Measurements from ENCODE around the gene C22orf42. TPM values are rescaled to one million over a fixed set of nuclear protein-coding genes. Genes with fewer than 3 reads are reported as not detected.

The C22orf42 gene
- total RNA-seq, 2 experiments from 2014 or later, result not detected

DNA sequence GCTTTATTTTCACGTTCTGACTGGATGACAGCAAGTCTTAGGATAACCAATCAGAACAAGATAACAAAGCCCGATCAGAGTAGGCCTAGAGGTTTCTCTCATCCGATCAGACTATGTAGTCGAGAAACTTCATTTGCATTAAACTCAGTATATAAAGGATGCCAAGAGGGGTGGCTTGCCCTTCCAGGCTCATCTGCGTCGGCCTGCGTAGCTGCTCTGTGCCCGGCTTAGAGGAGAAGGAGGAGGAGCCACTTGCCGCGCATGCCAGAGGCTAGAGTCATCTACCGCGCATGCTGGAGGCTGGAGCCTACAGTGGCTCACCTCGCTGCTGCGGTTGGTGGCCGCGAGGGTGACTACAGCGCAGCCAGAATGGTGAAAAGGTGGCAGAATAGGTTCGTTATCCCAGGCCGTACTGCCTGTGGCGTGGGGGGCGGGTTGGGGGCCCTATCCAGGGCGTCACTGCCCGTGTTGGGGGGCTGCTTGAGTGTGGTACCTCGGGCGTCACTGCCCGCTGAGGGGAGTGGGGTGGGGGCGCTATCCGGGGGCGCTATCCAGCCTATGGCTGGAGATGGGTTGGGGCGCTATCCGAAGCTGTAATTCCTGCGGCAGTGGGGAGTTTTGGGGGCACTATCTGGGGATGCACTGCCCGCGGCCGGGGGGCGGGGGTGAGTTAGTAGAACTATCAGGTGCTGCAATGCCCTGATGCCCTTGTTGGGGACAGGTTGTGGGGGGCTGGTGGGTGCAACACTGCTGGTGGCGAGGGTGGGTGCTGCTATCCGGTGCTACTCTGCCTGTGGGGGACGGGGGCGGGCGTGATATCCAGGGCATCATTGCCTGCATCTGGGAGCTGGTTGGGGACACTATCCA is 46.0 kb upstream of the C22orf42 start, which contains the start of gene RFPL2:
TSS of gene RFPL2 (minus strand) at position 218 of the 867 bp plus-strand sequence. CDS start 2,622 bp downstream, outside the sequence.
- H3K27ac Mint-ChIP-seq, result peak within 1 kb of the TSS; percentile 85
- H3K4me1 ChIP-seq (ENCODE audit: insufficient read depth, low read length), result peaks cover 66% of the 10 kb centered on the region

DNA sequence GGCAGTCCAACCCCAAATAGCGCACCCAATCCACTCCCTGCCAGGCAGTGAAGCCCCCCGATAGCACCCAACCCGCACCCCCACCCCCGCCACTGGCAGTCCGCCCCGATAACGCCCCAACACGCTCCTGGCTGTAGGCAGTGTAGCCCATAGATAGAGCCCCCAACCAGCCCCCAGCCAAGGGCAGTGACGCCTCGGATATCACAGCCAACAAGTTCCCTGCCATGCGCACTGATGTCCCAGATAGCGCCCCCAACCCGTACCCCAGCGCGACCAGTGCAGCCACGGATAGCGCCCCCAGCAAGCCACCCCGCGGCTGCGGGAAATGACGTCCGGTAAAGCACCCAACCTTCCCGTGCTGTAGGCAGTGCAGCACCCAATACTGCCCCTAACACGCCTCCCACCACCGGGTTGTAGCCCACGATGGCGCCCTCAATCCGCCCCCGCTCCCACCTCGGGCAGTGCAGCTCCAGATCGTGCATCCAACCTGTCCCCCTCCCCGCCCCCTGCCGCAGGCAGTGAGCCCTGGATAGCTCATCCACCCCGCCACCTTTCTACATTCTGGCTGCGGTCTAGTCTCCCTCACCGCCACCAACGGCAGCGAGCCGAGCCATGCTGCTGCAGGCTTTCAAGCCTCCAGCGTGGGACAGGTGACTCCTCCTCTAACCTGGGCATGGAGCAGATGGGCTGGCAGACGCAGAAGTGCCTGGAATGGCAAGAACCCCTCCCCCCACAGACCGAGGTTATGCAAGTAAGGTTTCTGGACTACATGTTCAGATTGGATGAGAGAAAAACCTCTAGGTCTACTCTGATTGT is 45.1 kb upstream of the C22orf42 start:
- Histone ChIP-seq H3K27ac (ENCODE audit: low read depth in 1 of 2, low read length in 2 of 2) (no peak overlapping the region), H3K4me1 (ENCODE audit: insufficient read depth, low read length) (peaks cover 70% of the 10 kb centered on the region), H3K4me3 (ENCODE audit: low read length) (peak overlapping the region; percentile 58), H3K27me3 (ENCODE audit: control insufficient read depth in 1 of 2, insufficient read depth in 2 of 2, low read length in 2 of 2) (peaks cover 9% of the 10 kb centered on the region in 2 experiments), H3K36me3 (ENCODE audit: insufficient read depth, low read length) (no peaks in the 10 kb centered on the region), H3K9me3 (ENCODE audit: control insufficient read depth in 1 of 2, insufficient read depth in 1 of 2, low read length in 2 of 2) (peaks cover 0 to 3% of the 10 kb centered on the region in 2 experiments)
- ChIA-PET CTCF (no interaction called here), POLR2A (no interaction called here)
- no peaks in the 10 kb centered on the region for H3K36me3 Mint-ChIP-seq (ENCODE audit: low read depth)
- H3K4me3 Mint-ChIP-seq, result peak overlapping the region; percentile 89
- peak in 5 of 14 experiments; percentile 10 to 54 (median 34) for DNase-seq
- no peaks in the 10 kb centered on the region for H3K9me3 Mint-ChIP-seq
- peak; percentile 33 for ATAC-seq (ENCODE audit: poor library complexity)
- TF ChIP-seq, protein P1, sequence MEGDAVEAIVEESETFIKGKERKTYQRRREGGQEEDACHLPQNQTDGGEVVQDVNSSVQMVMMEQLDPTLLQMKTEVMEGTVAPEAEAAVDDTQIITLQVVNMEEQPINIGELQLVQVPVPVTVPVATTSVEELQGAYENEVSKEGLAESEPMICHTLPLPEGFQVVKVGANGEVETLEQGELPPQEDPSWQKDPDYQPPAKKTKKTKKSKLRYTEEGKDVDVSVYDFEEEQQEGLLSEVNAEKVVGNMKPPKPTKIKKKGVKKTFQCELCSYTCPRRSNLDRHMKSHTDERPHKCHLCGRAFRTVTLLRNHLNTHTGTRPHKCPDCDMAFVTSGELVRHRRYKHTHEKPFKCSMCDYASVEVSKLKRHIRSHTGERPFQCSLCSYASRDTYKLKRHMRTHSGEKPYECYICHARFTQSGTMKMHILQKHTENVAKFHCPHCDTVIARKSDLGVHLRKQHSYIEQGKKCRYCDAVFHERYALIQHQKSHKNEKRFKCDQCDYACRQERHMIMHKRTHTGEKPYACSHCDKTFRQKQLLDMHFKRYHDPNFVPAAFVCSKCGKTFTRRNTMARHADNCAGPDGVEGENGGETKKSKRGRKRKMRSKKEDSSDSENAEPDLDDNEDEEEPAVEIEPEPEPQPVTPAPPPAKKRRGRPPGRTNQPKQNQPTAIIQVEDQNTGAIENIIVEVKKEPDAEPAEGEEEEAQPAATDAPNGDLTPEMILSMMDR (IDR thresholded peaks at IDR 0.05), result no peak
- intact Hi-C loops (cut with DNase I, micrococcal nuclease), result loop anchor here in 1 of 2 experiments (5.0 kb wide), 2 partner anchors 63 to 268 kb away; partner anchors contain the start of gene FBXO7
- H3K4me1 Mint-ChIP-seq (ENCODE audit: low read depth), result peaks cover 54% of the 10 kb centered on the region
- H3K27me3 Mint-ChIP-seq, result peaks cover 33% of the 10 kb centered on the region
- H3K27ac Mint-ChIP-seq, result peak overlapping the region; percentile 85

More for the DNA sequence above, 46.0 kb upstream of the C22orf42 start, which contains the start of gene RFPL2:
- Histone ChIP-seq H3K9me3 (ENCODE audit: control insufficient read depth in 1 of 2, insufficient read depth in 1 of 2, low read length in 2 of 2) (peaks cover 0 to 3% of the 10 kb centered on the region in 2 experiments), H3K36me3 (ENCODE audit: insufficient read depth, low read length) (no peaks in the 10 kb centered on the region), H3K27ac (ENCODE audit: low read depth in 1 of 2, low read length in 2 of 2) (no peak within 1 kb of the TSS), H3K27me3 (ENCODE audit: control insufficient read depth in 1 of 2, insufficient read depth in 2 of 2, low read length in 2 of 2) (peaks cover 9% of the 10 kb centered on the region in 2 experiments), H3K4me3 (ENCODE audit: low read length) (peak within 1 kb of the TSS; percentile 58)
- ChIA-PET CTCF (no interaction called here), POLR2A (no interaction called here)
- intact Hi-C loops (cut with DNase I, micrococcal nuclease), result loop anchor here in 1 of 2 experiments (5.0 kb wide), 4 partner anchors 62 to 543 kb away; partner anchors contain the start of genes FBXO7 and PISD
- Mint-ChIP-seq H3K4me3 (peak within 1 kb of the TSS; percentile 89), H3K27me3 (peaks cover 37% of the 10 kb centered on the region), H3K9me3 (no peaks in the 10 kb centered on the region), H3K36me3 (ENCODE audit: low read depth) (no peaks in the 10 kb centered on the region), H3K4me1 (ENCODE audit: low read depth) (peaks cover 53% of the 10 kb centered on the region)
- ATAC-seq (ENCODE audit: poor library complexity), result peak; percentile 80
- peak in 9 of 14 experiments; percentile 22 to 76 (median 44) for DNase-seq
- TF ChIP-seq, protein P1 (IDR thresholded peaks at IDR 0.05), result no peak

Measured in CD4-positive, alpha-beta T cell (primary cell).